ENCODE results near the gene ACAP1.
A peak's percentile ranks its signal among the peaks of the same experiment; 100 is the strongest.
"Not testable (repeated sequence)": the region's sequence is repeated elsewhere in the genome, so short reads cannot be mapped to it uniquely, and the experiment has no call there.

ACAP1 gene

GRCh38 chr17:7355573-7355972 is 19.2 kb downstream of the ACAP1 start:
- no peak for DNase-seq (ENCODE audit: low read depth in 2 of 2)

GRCh38 chr17:7356072-7356549 is 19.8 kb downstream of the ACAP1 start:
- peak; percentile 75 to 86 for DNase-seq (ENCODE audit: low read depth in 2 of 2)

GRCh38 chr17:7356756-7357155 is 20.4 kb downstream of the ACAP1 start:
- no peak for DNase-seq (ENCODE audit: low read depth in 2 of 2)

- no peak for DNase-seq (ENCODE audit: low read depth in 2 of 2)
Observed at GRCh38 chr17:7357381-7357780, 21.1 kb downstream of the ACAP1 start.

GRCh38 chr17:7361906-7362305 is 25.6 kb downstream of the ACAP1 start:
- no peak for DNase-seq (ENCODE audit: low read depth in 2 of 2)

- no peak for DNase-seq (ENCODE audit: low read depth in 2 of 2)
Observed at GRCh38 chr17:7363311-7363710, 27.0 kb downstream of the ACAP1 start.

GRCh38 chr17:7365963-7366362 is 29.6 kb downstream of the ACAP1 start:
- DNase-seq (ENCODE audit: low read depth in 2 of 2), result not testable (repeated sequence)

GRCh38 chr17:7367083-7367482 is 30.8 kb downstream of the ACAP1 start:
- no peak for DNase-seq (ENCODE audit: low read depth in 2 of 2)

GRCh38 chr17:7367918-7368598 is 31.7 kb downstream of the ACAP1 start:
- DNase-seq (ENCODE audit: low read depth in 2 of 2), result no peak

GRCh38 chr17:7368599-7368994 is 32.3 kb downstream of the ACAP1 start:
- DNase-seq (ENCODE audit: low read depth in 2 of 2), result not testable (repeated sequence)

- DNase-seq (ENCODE audit: low read depth in 2 of 2), result no peak
Observed at GRCh38 chr17:7369825-7370224, 33.5 kb downstream of the ACAP1 start.

- no peak for DNase-seq (ENCODE audit: low read depth in 2 of 2)
Observed at GRCh38 chr17:7370853-7371252, 34.5 kb downstream of the ACAP1 start.

- DNase-seq (ENCODE audit: low read depth in 2 of 2), result no peak
Observed at GRCh38 chr17:7374353-7374752, 38.0 kb downstream of the ACAP1 start.

- no peak for DNase-seq (ENCODE audit: low read depth in 2 of 2)
Observed at GRCh38 chr17:7379134-7379533, 42.8 kb downstream of the ACAP1 start.

- DNase-seq (ENCODE audit: low read depth in 2 of 2), result no peak
Observed at GRCh38 chr17:7380321-7380720, 44.0 kb downstream of the ACAP1 start.

GRCh38 chr17:7380855-7381683 is 44.7 kb downstream of the ACAP1 start, which contains the start of gene TNK1:
TNK1 (plus strand) TSS chr17:7381089; CDS start chr17:7382927, 1,838 bp downstream.
- DNase-seq (ENCODE audit: low read depth in 2 of 2), result no peak

- no peak for DNase-seq (ENCODE audit: low read depth in 2 of 2)
Observed at GRCh38 chr17:7382901-7383300, 46.6 kb downstream of the ACAP1 start.

GRCh38 chr17:7383371-7383741 is 47.0 kb downstream of the ACAP1 start:
- no peak for DNase-seq (ENCODE audit: low read depth in 2 of 2)

- peak; percentile 42 to 69 for DNase-seq (ENCODE audit: low read depth in 2 of 2)
Observed at GRCh38 chr17:7383742-7384488, 47.6 kb downstream of the ACAP1 start.

- DNase-seq (ENCODE audit: low read depth in 2 of 2), result no peak
Observed at GRCh38 chr17:7384489-7385081, 48.3 kb downstream of the ACAP1 start.

- DNase-seq (ENCODE audit: low read depth in 2 of 2), result no peak
Observed at GRCh38 chr17:7388856-7389255, 52.5 kb downstream of the ACAP1 start.

Measured in stimulated activated CD4-positive, alpha-beta T cell treated with anti-CD3 and anti-CD28 coated beads, Interleukin-15, amount 100 ng/mL, for 48 hours (primary cell).